Measurements from ENCODE around the gene IGFL4.

IGFL4 gene

GRCh38 chr19:46068345-46069258, 27.8 kb upstream of the IGFL4 start (continued):
- TF ChIP-seq, protein P1, sequence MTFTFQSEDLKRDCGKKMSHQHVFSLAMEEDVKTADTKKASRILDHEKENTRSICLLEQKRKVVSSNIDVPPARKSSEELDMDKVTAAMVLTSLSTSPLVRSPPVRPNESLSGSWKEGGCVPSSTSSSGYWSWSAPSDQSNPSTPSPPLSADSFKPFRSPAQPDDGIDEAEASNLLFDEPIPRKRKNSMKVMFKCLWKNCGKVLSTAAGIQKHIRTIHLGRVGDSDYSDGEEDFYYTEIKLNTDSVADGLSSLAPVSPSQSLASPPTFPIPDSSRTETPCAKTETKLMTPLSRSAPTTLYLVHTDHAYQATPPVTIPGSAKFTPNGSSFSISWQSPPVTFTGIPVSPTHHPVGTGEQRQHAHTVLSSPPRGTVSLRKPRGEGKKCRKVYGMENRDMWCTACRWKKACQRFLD (tag by site-specific recombination; IDR thresholded peaks at IDR 0.05) = no peak
- TF ChIP-seq ZNF132 (tag by site-specific recombination; IDR thresholded peaks at IDR 0.05; ENCODE audit: borderline replicate concordance) (no peak), ZNF335 (tag by site-specific recombination; conservative IDR thresholded peaks at IDR 0.05) (peak; percentile 59), ZNF501 (tag by site-specific recombination; IDR thresholded peaks at IDR 0.05) (no peak), ZNF624 (tag by site-specific recombination; IDR thresholded peaks at IDR 0.05) (no peak), ZNF341 (tag by site-specific recombination; IDR thresholded peaks at IDR 0.05; ENCODE audit: low read depth) (peak; percentile 69), ZNF350 (tag by site-specific recombination; IDR thresholded peaks at IDR 0.05) (no peak), ZNF112 (tag by site-specific recombination; IDR thresholded peaks at IDR 0.05) (no peak), ZEB2 (tag by site-specific recombination; IDR thresholded peaks at IDR 0.05) (0 out of 2 replicates have a peak, but pooled peaks have one; percentile 49), ZSCAN18 (tag by site-specific recombination; IDR thresholded peaks at IDR 0.05) (no peak), ZSCAN16 (tag by site-specific recombination; IDR thresholded peaks at IDR 0.05) (no peak), TCF7L2 (IDR thresholded peaks at IDR 0.05; ENCODE audit: borderline replicate concordance, low read depth, low read length) (peak; percentile 77; the same call in 1 of the 2 replicates), ZNF280C (tag by site-specific recombination; IDR thresholded peaks at IDR 0.05) (no peak)
- TF ChIP-seq, protein P2, sequence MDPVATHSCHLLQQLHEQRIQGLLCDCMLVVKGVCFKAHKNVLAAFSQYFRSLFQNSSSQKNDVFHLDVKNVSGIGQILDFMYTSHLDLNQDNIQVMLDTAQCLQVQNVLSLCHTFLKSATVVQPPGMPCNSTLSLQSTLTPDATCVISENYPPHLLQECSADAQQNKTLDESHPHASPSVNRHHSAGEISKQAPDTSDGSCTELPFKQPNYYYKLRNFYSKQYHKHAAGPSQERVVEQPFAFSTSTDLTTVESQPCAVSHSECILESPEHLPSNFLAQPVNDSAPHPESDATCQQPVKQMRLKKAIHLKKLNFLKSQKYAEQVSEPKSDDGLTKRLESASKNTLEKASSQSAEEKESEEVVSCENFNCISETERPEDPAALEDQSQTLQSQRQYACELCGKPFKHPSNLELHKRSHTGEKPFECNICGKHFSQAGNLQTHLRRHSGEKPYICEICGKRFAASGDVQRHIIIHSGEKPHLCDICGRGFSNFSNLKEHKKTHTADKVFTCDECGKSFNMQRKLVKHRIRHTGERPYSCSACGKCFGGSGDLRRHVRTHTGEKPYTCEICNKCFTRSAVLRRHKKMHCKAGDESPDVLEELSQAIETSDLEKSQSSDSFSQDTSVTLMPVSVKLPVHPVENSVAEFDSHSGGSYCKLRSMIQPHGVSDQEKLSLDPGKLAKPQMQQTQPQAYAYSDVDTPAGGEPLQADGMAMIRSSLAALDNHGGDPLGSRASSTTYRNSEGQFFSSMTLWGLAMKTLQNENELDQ (tag by site-specific recombination; IDR thresholded peaks at IDR 0.05; ENCODE audit: low read depth) = no peak

GRCh38 chr19:46067691-46068090, 26.9 kb upstream of the IGFL4 start:
- ChIA-PET POLR2A (interaction anchor here (1.4 kb wide), 2 partner anchors 72 to 73 kb away, joined by 4 to 5 read pairs; partner anchors contain the start of gene CCDC61), CTCF (interaction anchor here (0.7 to 5.2 kb wide), 7 partner anchors 9 to 48 kb away, joined by 3 to 42 read pairs (median 5); no protein-coding TSS in a partner anchor)
- Histone ChIP-seq H3K4me1 (ENCODE audit: control insufficient read depth, insufficient read depth, low read length) (peaks cover 27% of the 10 kb centered on the region), H3K4me3 (ENCODE audit: low read depth, low read length) (no peak overlapping the region), H3K27ac (ENCODE audit: extremely low read depth, low read depth, low read length) (no peak overlapping the region), H3K9me3 (ENCODE audit: control insufficient read depth, insufficient read depth, low read depth, low read length) (no peaks in the 10 kb centered on the region), H3K36me3 (ENCODE audit: control insufficient read depth in 2 of 2, insufficient read depth in 1 of 2, low read length in 2 of 2) (no peaks in the 10 kb centered on the region)
- TF ChIP-seq, protein P3, sequence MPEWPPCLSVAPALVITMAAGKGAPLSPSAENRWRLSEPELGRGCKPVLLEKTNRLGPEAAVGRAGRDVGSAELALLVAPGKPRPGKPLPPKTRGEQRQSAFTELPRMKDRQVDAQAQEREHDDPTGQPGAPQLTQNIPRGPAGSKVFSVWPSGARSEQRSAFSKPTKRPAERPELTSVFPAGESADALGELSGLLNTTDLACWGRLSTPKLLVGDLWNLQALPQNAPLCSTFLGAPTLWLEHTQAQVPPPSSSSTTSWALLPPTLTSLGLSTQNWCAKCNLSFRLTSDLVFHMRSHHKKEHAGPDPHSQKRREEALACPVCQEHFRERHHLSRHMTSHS (tag by site-specific recombination; IDR thresholded peaks at IDR 0.05) = no peak
- TF ChIP-seq SCRT2 (tag by site-specific recombination; IDR thresholded peaks at IDR 0.05) = no peak
- no peak for TF ChIP-seq REPIN1 (tag by site-specific recombination; IDR thresholded peaks at IDR 0.05; ENCODE audit: low read depth)
- no peak for TF ChIP-seq HIC1 (tag by site-specific recombination; IDR thresholded peaks at IDR 0.05)
- no peak for TF ChIP-seq KLF7 (tag by site-specific recombination; IDR thresholded peaks at IDR 0.05; ENCODE audit: borderline replicate concordance)
- TF ChIP-seq ZNF514 (tag by site-specific recombination; IDR thresholded peaks at IDR 0.05) = no peak
- no peak for TF ChIP-seq ZNF146 (tag by site-specific recombination; IDR thresholded peaks at IDR 0.05)
- TF ChIP-seq ZEB2 (tag by site-specific recombination; IDR thresholded peaks at IDR 0.05) = no peak
- TF ChIP-seq ZNF521 (tag by site-specific recombination; IDR thresholded peaks at IDR 0.05) = no peak
